Measurements from ENCODE around the gene NHLRC4. TPM values are rescaled to one million over a fixed set of nuclear protein-coding genes. Genes with fewer than 3 reads are reported as not detected.

NHLRC4 gene
- total and polyA plus RNA-seq, 9 of the 15 experiments (the other 6 are each of a cell fraction or from before 2014, with no cell fraction given): 0.24 to 3.7 (median 1.3) TPM; not detected in 2

GRCh38 chr16:528111-529011, 38.4 kb upstream of the NHLRC4 start (continued):
- peak; percentile 77 for TF ChIP-seq GABPA (tag; conservative IDR thresholded peaks at IDR 0.05; ENCODE audit: low read depth)
- 0 out of 2 replicates have a peak, but pooled peaks have one; percentile 20 for TF ChIP-seq MBD2 (IDR thresholded peaks at IDR 0.05; ENCODE audit: borderline replicate concordance, low read depth)
- no peak for TF ChIP-seq HMG20B (CRISPR knock-in tag; IDR thresholded peaks at IDR 0.05)
- peak in 1 of 2 experiments; percentile 89; a peak in 3 of 4 replicates for TF ChIP-seq ETV6 (IDR thresholded peaks at IDR 0.05; ENCODE audit: borderline replicate concordance in 1 of 2, low read depth in 2 of 2, low read length in 1 of 2)
- no peak for TF ChIP-seq ETV6 (CRISPR knock-in tag; IDR thresholded peaks at IDR 0.05; ENCODE audit: borderline replicate concordance)
- no peak for TF ChIP-seq ZNF583 (CRISPR knock-in tag; IDR thresholded peaks at IDR 0.05)
- no peak for TF ChIP-seq ZNF347 (CRISPR knock-in tag; IDR thresholded peaks at IDR 0.05; ENCODE audit: low read depth)
- peak; percentile 49 for TF ChIP-seq ZBTB40 (IDR thresholded peaks at IDR 0.05)
- no peak for TF ChIP-seq ZBTB40 (CRISPR knock-in tag; IDR thresholded peaks at IDR 0.05)
- no peak for TF ChIP-seq ATF4 (CRISPR knock-in tag; IDR thresholded peaks at IDR 0.05)
- TF ChIP-seq KDM5B (IDR thresholded peaks at IDR 0.05; ENCODE audit: insufficient replicate concordance, low read depth, low read length): peak; percentile 27
- TF ChIP-seq, protein P1, sequence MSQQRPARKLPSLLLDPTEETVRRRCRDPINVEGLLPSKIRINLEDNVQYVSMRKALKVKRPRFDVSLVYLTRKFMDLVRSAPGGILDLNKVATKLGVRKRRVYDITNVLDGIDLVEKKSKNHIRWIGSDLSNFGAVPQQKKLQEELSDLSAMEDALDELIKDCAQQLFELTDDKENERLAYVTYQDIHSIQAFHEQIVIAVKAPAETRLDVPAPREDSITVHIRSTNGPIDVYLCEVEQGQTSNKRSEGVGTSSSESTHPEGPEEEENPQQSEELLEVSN (IDR thresholded peaks at IDR 0.05; ENCODE audit: borderline replicate concordance in 1 of 2, extremely low read depth in 1 of 2, insufficient read depth in 1 of 2, insufficient read length in 1 of 2, low read depth in 1 of 2, low read length in 1 of 2, poor library complexity in 1 of 2, severe bottlenecking in 1 of 2): peak; percentile 93 to 97
- no peak for TF ChIP-seq TEAD2 (tag; IDR thresholded peaks at IDR 0.05)
- no peak for TF ChIP-seq ZBTB8A (IDR thresholded peaks at IDR 0.05; ENCODE audit: partially characterized antibody)
- no peak for TF ChIP-seq RBM34 (IDR thresholded peaks at IDR 0.05; ENCODE audit: borderline replicate concordance, insufficient read depth, low read length)
- no peak for TF ChIP-seq ZNF134 (CRISPR knock-in tag; conservative IDR thresholded peaks at IDR 0.05)
